Neutrophil (primary cell): ENCODE results near the gene GALNS.

Experiments used
- H3K27ac ChIP-seq: fragments of 200-600 bp; sonication (generic); 2 replicates; pipeline ENCODE4 v1.5.1; 2016; ENCODE audit warnings: mild to moderate bottlenecking, moderate library complexity
- H3K27me3 ChIP-seq: fragments of 200-600 bp; sonication (generic); 2 replicates; pipeline ENCODE4 v1.6.0; 2016; ENCODE audit warnings: mild to moderate bottlenecking
- H3K36me3 ChIP-seq: fragments of 200-600 bp; sonication (generic); 2 replicates; pipeline ENCODE4 v1.5.1; 2017
- H3K4me1 ChIP-seq, 2 experiments: fragments of 200-600 bp in 1 of 2; sonication (generic) in 1 of 2; 1 replicate in 1 of 2; 2 replicates in 1 of 2; pipeline versions ENCODE4 v1.5.1 to v1.6.1; 2013 to 2016; ENCODE audit warnings: low read depth in 1 of 2, low read length in 1 of 2, mild to moderate bottlenecking in 1 of 2, moderate library complexity in 1 of 2; ENCODE audit not compliant: control insufficient read depth in 1 of 2, insufficient read depth in 1 of 2
- H3K4me3 ChIP-seq, 2 experiments: fragments of 200-600 bp in 1 of 2; sonication (generic) in 1 of 2; 1 replicate in 1 of 2; 2 replicates in 1 of 2; pipeline ENCODE4 v1.5.1; 2013 to 2016; ENCODE audit warnings: low read depth in 1 of 2, low read length in 1 of 2, mild to moderate bottlenecking in 1 of 2, moderate library complexity in 1 of 2
- H3K9me3 ChIP-seq: fragments of 200-600 bp; sonication (generic); 2 replicates; pipeline ENCODE4 v1.5.1; 2016
- TF ChIP-seq, protein P1 (sequence below): fragments of 200-600 bp; sonication (generic); IDR thresholded peaks from 2 replicates; pipeline ENCODE4 v1.5.1; 2016; ENCODE audit warnings: antibody characterized with exemption

GALNS gene

DNA sequence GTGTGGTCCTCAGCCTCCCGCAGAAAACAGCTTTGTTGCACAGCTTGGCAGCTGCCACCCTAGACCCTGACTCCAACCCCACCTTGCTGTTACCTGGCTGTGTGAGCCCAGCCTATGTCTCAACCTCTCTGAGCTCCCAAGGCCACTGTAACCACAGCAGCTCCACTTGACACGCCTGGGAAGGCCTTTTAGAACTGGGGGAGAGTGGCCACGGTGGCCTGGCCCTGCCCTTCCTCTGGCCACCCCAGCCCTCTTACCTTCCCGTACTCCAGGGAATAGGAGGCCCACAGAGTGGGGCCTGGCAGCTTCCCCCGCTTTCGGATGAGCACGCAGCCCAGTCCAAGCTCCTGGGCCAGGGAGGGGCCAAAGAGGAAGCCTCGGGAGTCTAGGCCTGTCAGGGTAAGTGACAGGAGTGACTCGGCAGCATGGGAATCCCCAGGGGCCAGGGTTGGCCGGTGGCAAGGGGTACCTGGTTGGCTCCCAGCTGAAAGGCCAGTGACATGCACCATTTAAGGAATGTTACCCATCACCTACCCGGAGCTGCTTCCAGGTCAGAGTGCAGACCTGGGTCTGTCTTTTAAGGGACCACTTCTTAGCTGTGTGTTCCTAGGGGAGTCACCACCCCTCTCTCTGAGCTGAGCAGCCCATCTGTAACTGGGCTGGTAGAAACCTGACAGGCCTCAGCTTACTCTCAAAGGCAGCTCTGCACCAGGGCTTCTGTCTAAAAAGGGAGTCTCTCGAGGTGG lies 46.4 kb downstream of the GALNS start:
- Histone ChIP-seq H3K27ac (peak overlapping the region; percentile 82), H3K36me3 (peaks cover 26% of the 10 kb centered on the region), H3K9me3 (no peaks in the 10 kb centered on the region), H3K4me1 (peaks cover 33 to 40% of the 10 kb centered on the region in 2 experiments), H3K4me3 (peak overlapping the region in 1 of 2 experiments; percentile 85), H3K27me3 (no peaks in the 10 kb centered on the region)
- TF ChIP-seq, protein P1, sequence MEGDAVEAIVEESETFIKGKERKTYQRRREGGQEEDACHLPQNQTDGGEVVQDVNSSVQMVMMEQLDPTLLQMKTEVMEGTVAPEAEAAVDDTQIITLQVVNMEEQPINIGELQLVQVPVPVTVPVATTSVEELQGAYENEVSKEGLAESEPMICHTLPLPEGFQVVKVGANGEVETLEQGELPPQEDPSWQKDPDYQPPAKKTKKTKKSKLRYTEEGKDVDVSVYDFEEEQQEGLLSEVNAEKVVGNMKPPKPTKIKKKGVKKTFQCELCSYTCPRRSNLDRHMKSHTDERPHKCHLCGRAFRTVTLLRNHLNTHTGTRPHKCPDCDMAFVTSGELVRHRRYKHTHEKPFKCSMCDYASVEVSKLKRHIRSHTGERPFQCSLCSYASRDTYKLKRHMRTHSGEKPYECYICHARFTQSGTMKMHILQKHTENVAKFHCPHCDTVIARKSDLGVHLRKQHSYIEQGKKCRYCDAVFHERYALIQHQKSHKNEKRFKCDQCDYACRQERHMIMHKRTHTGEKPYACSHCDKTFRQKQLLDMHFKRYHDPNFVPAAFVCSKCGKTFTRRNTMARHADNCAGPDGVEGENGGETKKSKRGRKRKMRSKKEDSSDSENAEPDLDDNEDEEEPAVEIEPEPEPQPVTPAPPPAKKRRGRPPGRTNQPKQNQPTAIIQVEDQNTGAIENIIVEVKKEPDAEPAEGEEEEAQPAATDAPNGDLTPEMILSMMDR = no peak

DNA sequence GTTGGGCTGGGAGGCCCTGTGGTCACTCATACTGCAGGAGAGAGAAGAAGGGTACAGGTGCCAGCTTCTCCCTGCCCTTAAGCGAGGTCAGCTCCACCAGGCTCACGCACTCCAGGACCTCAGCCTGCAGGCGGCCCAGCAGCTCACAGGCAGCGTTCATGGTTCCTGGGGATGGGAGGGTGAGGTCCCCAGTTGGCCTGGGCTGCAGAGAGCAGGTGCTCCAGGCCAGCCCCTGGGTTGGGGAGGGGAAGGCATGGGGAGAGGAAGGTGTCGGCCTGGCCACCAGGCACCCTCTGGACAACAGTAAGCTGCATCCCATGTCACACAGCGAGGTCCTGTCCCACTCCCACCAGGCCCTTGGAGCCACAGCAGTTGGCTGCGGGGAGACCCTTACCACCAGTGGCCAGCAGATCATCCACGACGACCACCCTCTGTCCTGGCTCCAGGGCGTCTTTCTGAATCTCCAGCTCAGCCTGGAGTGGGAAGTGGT lies 47.0 kb downstream of the GALNS start:
- Histone ChIP-seq H3K4me1 (peaks cover 36 to 41% of the 10 kb centered on the region in 2 experiments), H3K36me3 (peaks cover 20% of the 10 kb centered on the region), H3K27ac (peak overlapping the region; percentile 2), H3K27me3 (no peaks in the 10 kb centered on the region), H3K4me3 (no peak overlapping the region), H3K9me3 (no peaks in the 10 kb centered on the region)
- TF ChIP-seq, protein P1 = no peak

DNA sequence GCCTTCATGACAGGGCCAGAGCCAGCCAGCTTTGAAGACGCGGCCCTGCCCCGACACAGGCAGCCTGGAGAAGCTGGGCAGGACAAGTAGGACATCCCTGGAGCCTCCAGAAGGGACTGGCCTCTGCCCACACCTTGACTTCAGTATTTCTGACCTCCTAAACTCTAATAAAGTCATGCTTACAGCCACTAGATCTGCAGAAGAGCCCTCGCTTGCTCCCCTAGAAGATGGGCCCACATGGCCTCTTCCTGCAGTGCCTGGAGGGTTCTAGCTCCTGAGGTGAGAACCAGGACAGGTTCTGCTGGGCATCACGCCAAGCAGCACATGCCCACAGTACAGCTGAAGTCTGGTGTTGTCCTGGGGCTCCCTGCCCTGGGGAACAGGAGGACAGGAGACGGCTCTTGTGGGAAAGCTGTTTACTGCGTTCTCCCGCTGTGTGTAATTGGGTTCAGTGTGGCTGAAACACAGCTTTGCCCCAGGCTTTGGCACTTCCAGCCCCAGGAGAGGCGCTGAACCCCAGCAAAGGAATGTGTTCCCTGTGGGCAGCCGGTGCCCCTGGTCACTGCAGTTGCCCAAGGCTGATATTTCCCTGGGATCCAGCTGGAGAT lies 47.6 kb downstream of the GALNS start:
- TF ChIP-seq, protein P1 = no peak
- no peaks in the 10 kb centered on the region for H3K9me3 ChIP-seq
- H3K4me1 ChIP-seq = peaks cover 41 to 46% of the 10 kb centered on the region in 2 experiments
- peaks cover 14% of the 10 kb centered on the region for H3K36me3 ChIP-seq
- H3K27me3 ChIP-seq = no peaks in the 10 kb centered on the region
- no peak overlapping the region for H3K4me3 ChIP-seq
- peak overlapping the region; percentile 2 for H3K27ac ChIP-seq

DNA sequence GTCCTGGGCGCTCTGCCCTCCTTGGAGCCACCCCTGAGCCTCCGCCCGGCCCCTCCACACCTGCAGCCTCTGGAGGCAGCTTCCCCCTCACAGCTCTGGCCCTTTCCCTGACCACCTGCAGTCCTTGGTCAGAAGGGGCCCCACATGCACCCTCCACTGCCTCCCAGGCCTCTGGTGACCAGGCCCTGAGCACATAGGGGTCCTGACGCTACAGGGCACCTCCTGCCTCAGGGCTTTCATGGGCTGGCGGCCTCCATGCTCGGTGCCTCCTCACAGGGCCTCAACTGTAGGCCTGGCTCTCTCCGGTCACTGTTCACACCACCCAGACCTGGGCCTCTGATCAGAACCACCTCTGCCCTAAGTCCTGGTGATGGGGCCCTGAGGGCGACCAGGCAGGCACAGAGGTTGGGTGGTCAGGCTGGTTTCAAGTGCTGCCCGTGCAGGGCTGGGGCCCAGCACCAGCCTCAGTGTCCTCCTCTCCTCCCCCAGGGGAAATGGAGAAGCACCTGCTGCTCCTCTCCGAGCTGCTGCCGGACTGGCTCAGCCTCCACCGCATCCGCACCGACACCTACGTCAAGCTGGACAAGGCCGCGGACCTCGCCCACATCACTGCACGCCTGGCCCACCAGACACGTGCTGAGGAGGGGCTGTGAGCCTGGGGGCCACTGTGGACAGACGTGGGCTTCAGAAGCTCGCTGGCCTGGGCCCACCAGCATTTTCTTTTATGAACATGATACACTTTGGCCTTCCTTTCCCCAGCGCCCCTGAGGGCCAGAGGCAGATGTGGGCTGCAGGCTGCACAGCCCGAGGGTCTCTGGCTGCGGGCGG lies 48.9 kb downstream of the GALNS start:
- no peaks in the 10 kb centered on the region for H3K27me3 ChIP-seq
- no peak overlapping the region for H3K27ac ChIP-seq
- H3K9me3 ChIP-seq = no peaks in the 10 kb centered on the region
- H3K4me1 ChIP-seq = peaks cover 43 to 44% of the 10 kb centered on the region in 2 experiments
- TF ChIP-seq, protein P1 = no peak
- no peak overlapping the region for H3K4me3 ChIP-seq
- H3K36me3 ChIP-seq = peaks cover 10% of the 10 kb centered on the region

DNA sequence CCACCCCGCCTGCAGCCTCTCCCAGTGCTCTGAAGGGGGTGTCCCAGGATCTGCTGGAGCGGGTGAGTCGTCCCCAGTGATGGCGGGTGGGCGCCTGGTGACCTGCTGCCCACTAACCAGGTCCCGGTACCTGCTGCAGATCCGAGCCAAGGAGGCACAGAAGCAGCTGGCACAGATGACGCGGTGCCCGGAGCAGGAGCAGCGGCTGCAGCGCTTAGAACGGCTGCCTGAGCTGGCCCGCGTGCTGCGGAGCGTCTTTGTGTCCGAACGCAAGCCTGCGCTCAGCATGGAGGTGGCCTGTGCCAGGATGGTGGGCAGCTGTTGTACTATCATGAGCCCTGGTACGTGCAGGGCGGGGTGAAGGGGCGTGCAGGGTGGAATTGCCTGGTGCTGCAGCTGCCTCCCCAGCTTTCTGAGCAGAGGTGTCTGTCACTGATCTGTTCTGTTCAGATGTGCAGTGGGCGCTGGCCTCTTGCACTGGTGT lies 49.6 kb downstream of the GALNS start:
- TF ChIP-seq, protein P1 = no peak
- Histone ChIP-seq H3K36me3 (peaks cover 10% of the 10 kb centered on the region), H3K4me1 (peaks cover 43% of the 10 kb centered on the region in 2 experiments), H3K27ac (no peak overlapping the region), H3K4me3 (no peak overlapping the region), H3K9me3 (no peaks in the 10 kb centered on the region), H3K27me3 (no peaks in the 10 kb centered on the region)
